Esophagus squamous epithelium (tissue), 4 donors: ENCODE measurements around the gene SGMS1.

Source experiments
- CTCF ChIP-seq, 6 experiments: fragments of 450-650 bp in 4 of 6; fragments of 200-600 bp in 2 of 6; sonication (generic) in 2 of 6; IDR thresholded peaks; one replicate each; pipeline ENCODE4 v1.5.1; 2016 to 2019; ENCODE audit warnings: antibody characterized with exemption in 6 of 6, mild to moderate bottlenecking in 4 of 6, moderate library complexity in 4 of 6
- POLR2A ChIP-seq, 4 donors: fragments of 450-650 bp; IDR thresholded peaks; one replicate each; pipeline ENCODE4 v1.6.1; 2017; ENCODE audit warnings: antibody characterized with exemption in 4 of 4, mild to moderate bottlenecking in 4 of 4, moderate library complexity in 3 of 4

GRCh38 chr10:50579491-50580261 is 44.1 kb downstream of the SGMS1 start:
- TF ChIP-seq CTCF (IDR thresholded peaks at IDR 0.05) (no peak), POLR2A (IDR thresholded peaks at IDR 0.05) (no peak)
